ENCODE measurements around the gene CTIF.

Gene CTIF

GRCh38 chr18:48896875-48897511 lies 358.2 kb downstream of the CTIF start:
- DNase-seq, result no peak

DNA sequence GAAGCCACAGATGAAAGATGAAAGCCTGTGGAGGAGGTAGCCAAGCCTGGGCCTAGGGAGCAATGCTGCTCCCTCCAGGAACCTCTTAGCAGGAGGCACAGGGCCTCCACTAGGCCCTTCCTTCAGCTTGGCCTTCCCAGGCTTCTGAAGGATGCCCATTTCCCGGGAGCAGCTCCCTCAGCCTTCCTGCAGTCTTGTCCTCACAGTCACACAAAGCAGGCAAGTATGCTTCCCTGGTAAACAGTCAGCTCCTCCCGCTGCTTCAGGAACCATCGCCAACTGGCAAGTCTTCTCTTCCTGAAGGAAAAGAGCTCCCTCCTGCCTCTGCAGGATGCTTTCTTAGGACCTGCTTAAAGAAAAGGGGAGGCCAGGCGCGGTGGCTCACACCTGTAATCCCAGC lies 358.7 kb downstream of the CTIF start:
- DNase-seq, result no peak

- DNase-seq, result no peak
Observed at GRCh38 chr18:48898521-48898920, 359.7 kb downstream of the CTIF start.

- DNase-seq, result no peak
Observed at GRCh38 chr18:48899558-48900174, 360.8 kb downstream of the CTIF start.

- no peak for DNase-seq
Observed at GRCh38 chr18:48900469-48900868, 361.6 kb downstream of the CTIF start.

GRCh38 chr18:48901145-48902022 lies 362.6 kb downstream of the CTIF start:
- DNase-seq, result no peak

- peak; percentile 39 for DNase-seq
Observed at GRCh38 chr18:48902023-48902855, 363.4 kb downstream of the CTIF start.

DNA sequence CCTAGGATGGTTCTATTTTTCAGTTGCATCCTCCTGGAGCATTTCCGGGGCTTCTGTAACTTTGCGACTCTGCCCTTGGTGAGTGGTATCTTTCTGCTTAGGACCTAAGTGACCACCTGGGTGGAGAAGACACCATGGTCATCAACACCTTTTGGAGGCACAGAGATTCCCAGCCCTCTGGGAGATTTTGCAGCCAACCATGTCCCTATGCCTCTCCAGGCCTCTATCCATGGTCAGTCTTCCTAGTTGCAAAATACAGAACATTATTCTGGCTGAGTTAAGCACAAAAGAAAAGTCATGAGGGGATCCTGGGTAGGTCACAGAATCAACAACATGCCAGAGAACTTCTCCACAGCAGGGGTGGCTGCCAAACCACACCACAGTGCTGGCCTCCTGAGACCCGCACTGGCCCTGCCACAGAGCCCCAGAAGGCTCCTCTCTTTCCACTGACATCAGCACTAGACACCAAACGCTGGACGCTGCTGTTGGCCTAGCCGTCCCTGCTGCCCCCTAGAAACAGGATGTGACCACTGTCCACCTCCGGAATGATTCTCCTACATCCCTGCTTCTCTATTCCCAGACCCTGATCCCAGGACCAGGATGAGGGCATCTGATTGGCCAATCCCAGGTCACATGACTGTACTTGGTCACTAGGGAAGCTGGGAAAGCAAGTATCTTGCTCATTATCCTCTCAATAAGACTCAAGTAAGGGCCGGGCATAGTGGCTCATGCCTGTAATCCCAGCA lies 364.2 kb downstream of the CTIF start:
- no peak for DNase-seq

- no peak for DNase-seq
Observed at GRCh38 chr18:48904091-48904490, 365.3 kb downstream of the CTIF start.

DNA sequence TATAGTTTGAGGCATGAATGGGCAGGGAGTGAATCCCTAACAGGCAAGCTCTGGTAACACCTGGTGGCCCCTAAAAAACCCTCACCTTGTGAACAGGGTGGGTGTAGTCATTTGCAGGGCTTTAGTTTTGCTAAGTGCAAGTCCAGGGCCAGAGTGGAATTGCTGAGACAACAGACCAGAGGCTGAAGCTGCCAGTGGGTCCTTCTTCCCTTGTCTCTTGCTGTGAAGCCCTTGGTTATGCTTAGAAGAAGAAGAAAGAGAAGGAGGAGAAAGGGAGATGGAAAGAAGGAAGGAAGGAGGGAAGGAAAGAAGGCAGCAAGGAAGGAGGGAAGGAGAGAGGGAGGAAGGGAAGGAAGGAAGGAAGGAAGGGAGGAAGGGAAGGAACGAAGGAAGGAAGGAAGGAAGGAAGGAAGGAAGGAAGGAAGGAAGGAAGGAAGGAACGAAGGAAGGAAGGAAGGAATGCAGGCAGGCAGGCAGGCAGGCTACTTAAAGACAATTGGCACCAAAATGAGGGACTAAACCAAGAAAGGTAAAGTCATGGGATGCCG lies 366.1 kb downstream of the CTIF start:
- no peak for DNase-seq

DNA sequence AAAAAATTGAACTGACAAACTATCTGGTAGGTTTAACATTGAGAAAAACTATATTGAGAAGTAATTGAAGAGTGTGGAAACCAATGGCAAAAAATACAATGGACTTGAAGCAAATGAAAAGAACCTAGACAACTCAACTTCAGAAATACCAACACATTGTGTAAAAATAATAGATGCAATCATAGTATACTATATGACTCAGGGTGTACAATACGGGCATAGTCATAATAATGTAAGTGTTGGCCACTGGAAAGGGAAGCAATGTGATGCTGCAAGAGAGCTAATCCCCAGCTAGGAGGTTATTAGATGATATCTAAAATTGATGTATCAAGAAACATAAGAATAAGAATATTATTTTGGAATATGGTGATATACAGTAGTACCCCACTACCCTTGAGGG lies 366.7 kb downstream of the CTIF start:
- no peak for DNase-seq

DNA sequence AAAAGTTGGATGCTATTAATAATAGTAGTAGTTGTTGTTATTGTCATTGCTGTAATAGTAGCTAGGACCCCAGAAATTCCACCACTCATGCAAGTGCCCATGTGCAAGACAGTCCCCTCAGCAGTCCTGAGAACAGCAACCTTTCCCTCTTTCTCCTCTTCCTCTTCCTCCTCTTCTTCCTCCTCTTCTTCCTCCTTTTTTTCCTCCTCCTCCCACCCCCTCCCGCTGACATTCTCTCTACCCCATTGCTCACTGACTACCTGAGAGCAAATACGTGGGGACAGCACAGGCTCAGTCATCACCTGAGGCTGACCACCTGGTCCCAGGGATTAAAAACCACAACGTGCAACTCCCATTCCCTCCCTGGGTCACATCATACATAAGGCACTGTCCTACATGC lies 370.1 kb downstream of the CTIF start:
- no peak for DNase-seq

GRCh38 chr18:48909721-48910120 lies 370.9 kb downstream of the CTIF start:
- no peak for DNase-seq

- DNase-seq, result no peak
Observed at GRCh38 chr18:48910972-48911545, 372.2 kb downstream of the CTIF start.

All from NCI-H1436 treated with DMSO at 0.1 percent for 48 hours (cell line).